PC-3 (cell line): Measurements from ENCODE around the gene WNK1.

Experiments
- EZH2 ChIP-seq: fragments of 300-600 bp; sonication (generic); IDR thresholded peaks from one replicate; pipeline ENCODE4 v1.6.1; 2017; ENCODE audit warnings: antibody characterized with exemption, mild to moderate bottlenecking, low read length; ENCODE audit not compliant: unreplicated experiment
- EZH2phosphoT487 ChIP-seq: fragments of 300-600 bp; sonication (generic); IDR thresholded peaks from 2 replicates; pipeline ENCODE4 v1.6.1; 2018; ENCODE audit warnings: mild to moderate bottlenecking, antibody characterized with exemption, low read length, borderline replicate concordance
- TF ChIP-seq, protein P1 (sequence below): fragments of 300-600 bp; sonication (generic); conservative IDR thresholded peaks from 2 replicates; pipeline ENCODE4 v1.5.1; 2017; ENCODE audit warnings: antibody characterized with exemption, low read depth, mild to moderate bottlenecking, low read length

DNA sequence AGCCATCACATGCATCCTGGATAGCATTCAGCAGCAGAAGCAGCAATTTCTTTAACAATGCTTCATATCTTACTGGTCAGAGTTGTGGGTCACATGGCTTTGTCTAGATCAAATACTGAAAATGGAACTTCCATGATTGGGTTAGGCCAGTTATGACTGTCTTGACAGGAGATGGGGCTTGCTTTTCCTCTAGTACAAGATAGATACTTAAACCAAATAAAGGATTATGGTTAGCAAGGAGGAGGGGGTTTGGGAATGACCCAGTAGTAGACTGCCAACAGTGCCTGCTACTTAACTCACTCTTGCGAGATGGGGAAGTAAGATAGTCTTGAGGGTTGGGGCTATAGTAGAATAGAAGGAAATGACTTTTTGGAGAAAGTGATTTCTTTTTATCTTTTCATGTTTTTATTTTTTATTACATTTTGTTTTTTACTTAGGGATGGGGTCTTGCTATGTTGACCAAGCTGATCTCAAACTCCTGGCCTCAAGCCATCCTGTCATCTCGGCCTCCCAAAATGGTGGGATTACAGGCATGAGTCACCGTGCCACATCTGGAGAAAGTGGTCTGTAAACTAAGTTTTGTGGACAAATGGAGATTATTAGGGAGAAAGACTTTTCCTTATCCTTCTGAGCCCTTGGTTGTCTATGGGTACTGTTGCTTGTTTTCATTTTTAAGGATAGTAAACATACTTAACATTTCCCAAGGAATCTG lies 37.6 kb downstream of the WNK1 start:
- TF ChIP-seq, protein P1, sequence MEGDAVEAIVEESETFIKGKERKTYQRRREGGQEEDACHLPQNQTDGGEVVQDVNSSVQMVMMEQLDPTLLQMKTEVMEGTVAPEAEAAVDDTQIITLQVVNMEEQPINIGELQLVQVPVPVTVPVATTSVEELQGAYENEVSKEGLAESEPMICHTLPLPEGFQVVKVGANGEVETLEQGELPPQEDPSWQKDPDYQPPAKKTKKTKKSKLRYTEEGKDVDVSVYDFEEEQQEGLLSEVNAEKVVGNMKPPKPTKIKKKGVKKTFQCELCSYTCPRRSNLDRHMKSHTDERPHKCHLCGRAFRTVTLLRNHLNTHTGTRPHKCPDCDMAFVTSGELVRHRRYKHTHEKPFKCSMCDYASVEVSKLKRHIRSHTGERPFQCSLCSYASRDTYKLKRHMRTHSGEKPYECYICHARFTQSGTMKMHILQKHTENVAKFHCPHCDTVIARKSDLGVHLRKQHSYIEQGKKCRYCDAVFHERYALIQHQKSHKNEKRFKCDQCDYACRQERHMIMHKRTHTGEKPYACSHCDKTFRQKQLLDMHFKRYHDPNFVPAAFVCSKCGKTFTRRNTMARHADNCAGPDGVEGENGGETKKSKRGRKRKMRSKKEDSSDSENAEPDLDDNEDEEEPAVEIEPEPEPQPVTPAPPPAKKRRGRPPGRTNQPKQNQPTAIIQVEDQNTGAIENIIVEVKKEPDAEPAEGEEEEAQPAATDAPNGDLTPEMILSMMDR, result no peak
- TF ChIP-seq EZH2phosphoT487 (no peak), EZH2 (no peak)
